Lower leg skin (tissue), 4 donors: Measurements from ENCODE around the gene PAEP. TPM values are rescaled to one million over a fixed set of nuclear protein-coding genes. Genes with fewer than 3 reads are reported as not detected.

Experiments
- DNase-seq, 2 donors: peaks; one replicate each; pipeline ENCODE4 v3.0.0-alpha.2; 2019; ENCODE audit warnings: low spot score in 2 of 2
- H3K4me3 ChIP-seq: fragments of 200-600 bp; sonication (generic); 2 replicates; pipeline ENCODE4 v1.5.1; 2017; ENCODE audit warnings: mild to moderate bottlenecking, low read depth; ENCODE audit not compliant: poor library complexity, severe bottlenecking
- CTCF ChIP-seq, 3 donors: fragments of 450-650 bp; IDR thresholded peaks; one replicate each; pipeline ENCODE4 v1.5.1; 2016; ENCODE audit warnings: antibody characterized with exemption in 3 of 3, mild to moderate bottlenecking in 3 of 3, moderate library complexity in 2 of 3
- POLR2A ChIP-seq, 2 donors: fragments of 450-650 bp; IDR thresholded peaks; one replicate each; pipeline ENCODE4 v1.6.1; 2016 to 2017; ENCODE audit warnings: antibody characterized with exemption in 2 of 2, mild to moderate bottlenecking in 1 of 2, moderate library complexity in 1 of 2
- WGBS, 2 donors: methylation state at CpG; one replicate each; pipeline ENCODE4 v1.1.5; 2018; 5-methylcytosine and 5-hydroxymethylcytosine counted together
- intact Hi-C: fragments of 100-400 bp; cut with DNase I; formaldehyde crosslinking; loops from one replicate; pipeline ENCODE4 v1.15.0; 2023; ENCODE audit warnings: low total_unique reads
- total RNA-seq, 4 donors: library from RNA; depleted of rRNA; stranded (reverse); fragments of >200 nt; gene quantifications; one replicate each; pipeline ENCODE4 v1.1.0, GENCODE V29; 2016

Gene PAEP
- total RNA-seq, 4 donors from 2014 or later, result 0.71 to 2.7 (median 0.89) TPM; not detected in 1

- 67 to 73% methylated on average over 19 of the region's 19 CpGs for WGBS, 2 donors
- intact Hi-C loops, result no loop called here
- TF ChIP-seq CTCF (IDR thresholded peaks at IDR 0.05), result no peak
- no peak for TF ChIP-seq POLR2A (IDR thresholded peaks at IDR 0.05)
- no peak overlapping the region for H3K4me3 ChIP-seq
- peak in 1 of 2 donors; percentile 65 for DNase-seq
Measured at GRCh38 chr9:135582966-135583687, 21.6 kb downstream of the PAEP start.

DNA sequence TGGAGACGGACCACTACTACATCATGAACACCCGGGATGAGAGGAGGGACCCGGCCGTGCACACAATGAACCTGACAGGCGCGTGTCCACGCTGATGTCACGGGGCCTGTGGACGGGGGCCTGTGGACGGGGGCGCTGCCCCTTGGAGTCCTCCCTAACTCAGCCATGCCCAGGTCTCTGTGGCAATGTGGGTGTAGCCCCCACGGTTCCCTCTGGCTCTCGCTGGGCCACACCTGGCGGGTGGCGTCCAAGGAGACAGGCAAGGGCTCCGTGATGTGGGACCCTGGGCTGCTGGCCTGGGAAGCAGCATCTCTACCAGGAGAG, 22.1 kb downstream of the PAEP start:
- no peak for DNase-seq
- 84 to 86% methylated on average over 16 of the region's 16 CpGs for WGBS, 2 donors
- no peak overlapping the region for H3K4me3 ChIP-seq
- TF ChIP-seq CTCF (IDR thresholded peaks at IDR 0.05) (no peak), POLR2A (IDR thresholded peaks at IDR 0.05) (no peak)
- intact Hi-C loops, result no loop called here

- 43 to 46% methylated on average over 2 to 5 of the region's 5 CpGs for WGBS, 2 donors
- H3K4me3 ChIP-seq, result no peak overlapping the region
- no peak for DNase-seq
- no peak for TF ChIP-seq CTCF (IDR thresholded peaks at IDR 0.05)
- no peak for TF ChIP-seq POLR2A (IDR thresholded peaks at IDR 0.05)
- intact Hi-C loops, result no loop called here
Measured at GRCh38 chr9:135584371-135584770, 22.8 kb downstream of the PAEP start.

DNA sequence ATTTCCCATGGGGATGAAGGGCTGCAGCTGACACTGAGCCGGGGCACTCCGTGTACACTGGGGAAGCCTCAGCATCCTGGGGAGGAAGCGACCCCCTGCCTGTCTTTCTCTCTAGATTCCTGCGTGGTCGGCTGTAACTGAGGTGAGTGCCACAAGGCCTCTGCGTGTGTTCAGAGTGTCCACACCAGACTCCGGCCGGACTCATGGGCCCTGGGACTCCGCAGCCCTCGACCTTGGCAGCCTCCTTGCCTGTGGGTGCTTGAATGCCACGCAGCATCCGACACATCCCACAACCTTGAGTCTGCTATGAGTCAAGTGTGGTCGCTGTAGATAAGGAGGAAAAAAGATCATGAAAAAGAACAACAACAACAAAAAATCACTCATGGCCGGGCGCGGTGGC, 23.4 kb downstream of the PAEP start:
- TF ChIP-seq CTCF (IDR thresholded peaks at IDR 0.05) (no peak), POLR2A (IDR thresholded peaks at IDR 0.05) (no peak)
- intact Hi-C loops, result no loop called here
- 75 to 76% methylated on average over 16 of the region's 16 CpGs for WGBS, 2 donors
- no peak overlapping the region for H3K4me3 ChIP-seq
- no peak for DNase-seq

DNA sequence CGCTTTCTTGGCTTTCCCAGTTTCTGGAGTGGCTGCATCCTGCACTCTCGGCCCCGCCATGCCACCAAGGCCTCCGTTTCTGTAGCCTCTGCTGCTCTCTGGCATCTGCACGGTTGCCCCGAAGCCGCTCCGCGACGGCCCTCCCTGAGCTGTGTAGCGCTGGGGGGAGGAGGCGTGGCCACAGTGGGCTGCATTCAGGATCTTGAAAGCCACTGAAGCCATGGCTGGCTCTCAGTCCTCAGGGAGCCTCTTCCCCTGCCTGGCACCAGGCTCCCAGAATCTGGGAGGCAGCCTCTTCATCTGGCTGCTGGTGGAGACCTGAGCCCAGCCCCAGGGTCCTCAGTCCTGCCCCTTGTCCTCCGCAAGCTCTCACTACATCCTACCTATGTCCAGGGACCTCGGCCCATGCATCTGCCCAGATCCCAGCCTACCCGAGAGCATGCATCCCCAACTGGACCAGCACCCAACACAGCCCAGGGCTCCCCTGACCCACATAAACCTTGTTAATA, 25.1 kb downstream of the PAEP start:
- intact Hi-C loops, result no loop called here
- no peak for TF ChIP-seq POLR2A (IDR thresholded peaks at IDR 0.05)
- TF ChIP-seq CTCF (IDR thresholded peaks at IDR 0.05), result no peak
- WGBS, 2 donors, result 62 to 68% methylated on average over 15 of the region's 15 CpGs
- no peak for DNase-seq
- no peak overlapping the region for H3K4me3 ChIP-seq

GRCh38 chr9:135587658-135588057, 26.1 kb downstream of the PAEP start:
- no peak overlapping the region for H3K4me3 ChIP-seq
- intact Hi-C loops, result no loop called here
- TF ChIP-seq POLR2A (IDR thresholded peaks at IDR 0.05) (no peak), CTCF (IDR thresholded peaks at IDR 0.05) (no peak)
- no CpG with 5 or more reads among the region's 7 CpGs for WGBS, 2 donors
- no peak for DNase-seq
